Thyroid gland (tissue), 4 donors: ENCODE data around the gene AGPAT2.

Experiments
- POLR2A ChIP-seq, 2 donors: fragments of 450-650 bp; IDR thresholded peaks; one replicate each; pipeline ENCODE4 v1.6.1; 2017; ENCODE audit warnings: antibody characterized with exemption in 2 of 2, mild to moderate bottlenecking in 2 of 2, moderate library complexity in 1 of 2
- TF ChIP-seq, protein P1 (sequence below), 6 experiments: fragments of 200-600 bp in 3 of 6; fragments of 450-650 bp in 3 of 6; sonication (generic) in 3 of 6; IDR thresholded peaks; one replicate each; pipeline ENCODE4 v1.5.1; 2016 to 2019; ENCODE audit warnings: antibody characterized with exemption in 6 of 6, mild to moderate bottlenecking in 2 of 6, inconsistent platforms in 1 of 6, moderate library complexity in 1 of 6

GRCh38 chr9:136720251-136720897 lies 33.1 kb upstream of the AGPAT2 start:
- TF ChIP-seq POLR2A (IDR thresholded peaks at IDR 0.05): no peak
- TF ChIP-seq, protein P1, sequence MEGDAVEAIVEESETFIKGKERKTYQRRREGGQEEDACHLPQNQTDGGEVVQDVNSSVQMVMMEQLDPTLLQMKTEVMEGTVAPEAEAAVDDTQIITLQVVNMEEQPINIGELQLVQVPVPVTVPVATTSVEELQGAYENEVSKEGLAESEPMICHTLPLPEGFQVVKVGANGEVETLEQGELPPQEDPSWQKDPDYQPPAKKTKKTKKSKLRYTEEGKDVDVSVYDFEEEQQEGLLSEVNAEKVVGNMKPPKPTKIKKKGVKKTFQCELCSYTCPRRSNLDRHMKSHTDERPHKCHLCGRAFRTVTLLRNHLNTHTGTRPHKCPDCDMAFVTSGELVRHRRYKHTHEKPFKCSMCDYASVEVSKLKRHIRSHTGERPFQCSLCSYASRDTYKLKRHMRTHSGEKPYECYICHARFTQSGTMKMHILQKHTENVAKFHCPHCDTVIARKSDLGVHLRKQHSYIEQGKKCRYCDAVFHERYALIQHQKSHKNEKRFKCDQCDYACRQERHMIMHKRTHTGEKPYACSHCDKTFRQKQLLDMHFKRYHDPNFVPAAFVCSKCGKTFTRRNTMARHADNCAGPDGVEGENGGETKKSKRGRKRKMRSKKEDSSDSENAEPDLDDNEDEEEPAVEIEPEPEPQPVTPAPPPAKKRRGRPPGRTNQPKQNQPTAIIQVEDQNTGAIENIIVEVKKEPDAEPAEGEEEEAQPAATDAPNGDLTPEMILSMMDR (IDR thresholded peaks at IDR 0.05): no peak
